Right lobe of liver (tissue), 6 donors: Measurements from ENCODE around the gene BAZ1B. TPM values are rescaled to one million over a fixed set of nuclear protein-coding genes. Genes with fewer than 3 reads are reported as not detected.

Experiments
- ATAC-seq, 4 donors: fragments of 200-7000 bp; cut with Tn5 transposase; one replicate each; pipeline ENCODE4 v1.9.1; 2020; ENCODE audit warnings: mild to moderate bottlenecking in 4 of 4, moderate library complexity in 4 of 4
- DNase-seq, 3 donors: peaks; one replicate each; pipeline ENCODE4 v3.0.0-alpha.2; 2020
- H3K27ac ChIP-seq, 3 donors: fragments of 200-600 bp; one replicate each; pipeline ENCODE4 v1.8.0; 2022
- H3K27me3 ChIP-seq, 2 donors: fragments of 200-600 bp; one replicate each; pipeline ENCODE4 v1.8.0; 2022
- H3K36me3 ChIP-seq, 4 donors: fragments of 200-600 bp; sonication (generic) in 1 of 4; one replicate each; pipeline versions ENCODE4 v1.5.1 to v1.8.0; 2017 to 2022; ENCODE audit warnings: control low read depth in 1 of 4
- H3K4me1 ChIP-seq, 4 donors: fragments of 200-600 bp; sonication (generic) in 1 of 4; one replicate each; pipeline versions ENCODE4 v1.5.1 to v1.8.0; 2017 to 2022; ENCODE audit warnings: control low read depth in 1 of 4
- H3K4me3 ChIP-seq, 3 donors: fragments of 200-600 bp; one replicate each; pipeline ENCODE4 v1.8.0; 2022
- H3K9me3 ChIP-seq, 4 donors: fragments of 200-600 bp; sonication (generic) in 1 of 4; one replicate each; pipeline versions ENCODE4 v1.5.1 to v1.8.0; 2017 to 2022; ENCODE audit warnings: control low read depth in 1 of 4
- CTCF ChIP-seq, 4 donors: fragments of 200-600 bp in 3 of 4; fragments of 450-650 bp in 1 of 4; IDR thresholded peaks; one replicate each; pipeline versions ENCODE4 v1.5.1 to v1.8.0; 2016 to 2022; ENCODE audit warnings: antibody characterized with exemption in 4 of 4, mild to moderate bottlenecking in 2 of 4
- WGBS: methylation state at CpG from one replicate; pipeline ENCODE4 v1.1.6; 2018; ENCODE audit warnings: low coverage, low lambda C conversion rate; ENCODE audit not compliant: insufficient coverage; ENCODE audit errors: missing lambda C conversion rate; 5-methylcytosine and 5-hydroxymethylcytosine counted together
- intact Hi-C, 2 donors: fragments of 100-400 bp; cut with DNase I; formaldehyde crosslinking; loops; one replicate each; pipeline versions ENCODE4 v1.11.2 to v1.14.1; 2022
- small RNA-seq, 2 experiments: library from RNA; depleted of rRNA; stranded (forward); fragments of <200 nt; gene quantifications; one replicate each; pipeline ENCODE3, GENCODE V24; 2016
- total RNA-seq, 6 experiments: library from RNA; depleted of rRNA in 2 of 6; stranded (reverse); fragments of >200 nt in 2 of 6; fragmentation: NEBNext Ultra II Directional in 3 of 6; extraction: Animal tissue kit (Norgen Biotek cat#: 25700) in 3 of 6; gene quantifications; one replicate each; pipeline versions ENCODE4 v1.1.0 to v1.2.4, GENCODE V29; 2016 to 2023
- donor health status: DM: no; HTN: yes; CAD: no.
- donor health status: DM: no; HTN: no; CAD: no.
- donor health status: DM: no; HTN: no; CAD: no.
- donor health status: DM: no; HTN: yes; CAD: no.
- donor health status: DM: no; HTN: yes; CAD: no.

BAZ1B gene
- total RNA-seq, 6 experiments from 2014 or later = 19.3 to 26.2 (median 25.0) TPM

GRCh38 chr7:73391396-73391795 lies 130.7 kb downstream of the BAZ1B start:
- Histone ChIP-seq H3K9me3 (no peaks in the 10 kb centered on the region), H3K4me1 (no peaks in the 10 kb centered on the region), H3K27me3 (no peaks in the 10 kb centered on the region), H3K36me3 (no peaks in the 10 kb centered on the region), H3K4me3 (no peak overlapping the region), H3K27ac (no peak overlapping the region)
- DNase-seq (no peak), ATAC-seq (no peak)
- no peak for TF ChIP-seq CTCF (IDR thresholded peaks at IDR 0.05)
- 41% methylated on average over 2 of the region's 2 CpGs for WGBS
- intact Hi-C loops = no loop called here

Small RNA genes lying within 50 kb of the gene (small RNA-seq; reads per million reads assigned to genes)
- gene RF00019 (0 reads per million in 2 experiments), gene RNU6-1198P (0 reads per million in 2 experiments)

Other genes starting within 250 kb of the BAZ1B start
- gene NSUN5, start 213.5 kb downstream of the BAZ1B start, total RNA-seq = 10 to 100 TPM in 2 of 6 experiments, 1 to 10 TPM in 4; 7.5 to 16.8 (median 9.2) TPM
- gene TRIM50, start 194.2 kb downstream of the BAZ1B start, total RNA-seq = under 1 TPM in 2 of 6 experiments, not detected in 4; 0.11 to 0.56 TPM
- not detected for gene FKBP6, start 194.1 kb downstream of the BAZ1B start, total RNA-seq
- under 1 TPM in 2 of 6 experiments, not detected in 4; 0.09 to 0.27 TPM for gene FZD9, start 88.5 kb downstream of the BAZ1B start, total RNA-seq
- 10 to 100 TPM; 19.3 to 45.6 (median 21.3) TPM for gene BCL7B, start 35.4 kb upstream of the BAZ1B start, total RNA-seq
- 10 to 100 TPM; 12.3 to 31.1 (median 16.6) TPM for gene TBL2, start 56.3 kb upstream of the BAZ1B start, total RNA-seq
- 100 to 1,000 TPM in 5 of 6 experiments, 10 to 100 TPM in 1; 53.5 to 552 (median 225) TPM for gene MLXIPL, start 102.2 kb upstream of the BAZ1B start, total RNA-seq
- gene VPS37D, start 145.5 kb upstream of the BAZ1B start, total RNA-seq = 1 to 10 TPM; 1.2 to 3.0 (median 2.2) TPM
- gene DNAJC30, start 161.2 kb upstream of the BAZ1B start, total RNA-seq = 1 to 10 TPM; 5.4 to 8.8 (median 7.0) TPM
- 10 to 100 TPM; 24.1 to 35.0 (median 29.2) TPM for gene BUD23, start 161.3 kb upstream of the BAZ1B start, total RNA-seq
- 1 to 10 TPM; 1.4 to 2.8 (median 1.9) TPM for gene STX1A, start 197.4 kb upstream of the BAZ1B start, total RNA-seq
- 1 to 10 TPM; 5.6 to 8.4 (median 7.0) TPM for gene ABHD11, start 216.5 kb upstream of the BAZ1B start, total RNA-seq
- gene CLDN3, start 248.0 kb upstream of the BAZ1B start, total RNA-seq = 10 to 100 TPM; 16.1 to 37.3 (median 19.9) TPM